HAP-1 (cell line): Measurements from ENCODE around the gene TSPAN14.
"Not testable (repeated sequence)": the region's sequence is repeated elsewhere in the genome, so short reads cannot be mapped to it uniquely, and the experiment has no call there.

Experiments
- DNase-seq, 2 experiments: peaks; one replicate each; pipeline ENCODE4 v3.0.0-alpha.2; 2016 to 2020; ENCODE audit warnings: low spot score in 2 of 2
- H3K27me3 ChIP-seq: fragments of 250-450 bp; sonication (Bioruptor Pico); 2 replicates; pipeline ENCODE4 v1.5.1; 2020; ENCODE audit warnings: low read depth, mild to moderate bottlenecking, moderate library complexity
- H3K36me3 ChIP-seq: fragments of 250-450 bp; sonication (Bioruptor Pico); replicated peaks from 2 replicates; pipeline ENCODE4 v1.5.1; 2020; ENCODE audit warnings: mild to moderate bottlenecking
- H3K4me1 ChIP-seq: fragments of 250-450 bp; sonication (Bioruptor Pico); 2 replicates; pipeline ENCODE4 v1.5.1; 2020; ENCODE audit warnings: mild to moderate bottlenecking
- H3K4me3 ChIP-seq: fragments of 250-450 bp; sonication (Bioruptor Pico); 2 replicates; pipeline ENCODE4 v1.5.1; 2020; ENCODE audit warnings: mild to moderate bottlenecking, moderate library complexity
- H3K9me3 ChIP-seq: fragments of 250-450 bp; sonication (Bioruptor Pico); 2 replicates; pipeline ENCODE4 v1.5.1; 2020; ENCODE audit warnings: mild to moderate bottlenecking, moderate library complexity
- in situ Hi-C: fragments of 300-500 bp; cut with MboI; formaldehyde crosslinking; loops from 3 replicates; pipeline ENCODE4 v1.14.3; 2020; ENCODE audit warnings: low sequenced_read_pairs, inconsistent platforms, mixed read lengths

Gene TSPAN14

DNA sequence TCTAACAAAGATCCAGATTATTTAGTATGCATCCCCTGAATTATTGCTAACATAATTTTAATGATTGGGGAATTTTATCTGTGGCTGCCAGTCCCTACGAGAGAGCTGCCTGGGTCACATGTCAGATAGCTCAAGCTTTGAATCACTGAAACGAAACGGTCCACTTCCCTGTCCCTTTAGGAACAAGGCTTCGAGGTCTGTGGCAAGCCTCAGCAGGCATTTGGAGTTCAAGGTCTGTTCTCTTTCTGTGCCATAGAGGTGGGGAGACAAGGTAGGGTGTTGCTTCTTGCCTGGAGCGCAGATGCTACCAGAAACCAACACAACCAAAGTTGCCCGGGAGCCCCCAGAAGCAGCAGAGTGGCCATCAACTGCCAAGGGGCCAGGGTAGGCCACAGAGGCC, 69.7 kb downstream of the TSPAN14 start:
- Histone ChIP-seq H3K27me3 (no peaks in the 10 kb centered on the region), H3K4me1 (no peaks in the 10 kb centered on the region), H3K36me3 (no peaks in the 10 kb centered on the region), H3K9me3 (no peaks in the 10 kb centered on the region), H3K4me3 (no peak overlapping the region)
- no peak for DNase-seq
- in situ Hi-C loops: no loop called here

- Histone ChIP-seq H3K9me3 (no peaks in the 10 kb centered on the region), H3K36me3 (no peaks in the 10 kb centered on the region), H3K27me3 (no peaks in the 10 kb centered on the region), H3K4me1 (no peaks in the 10 kb centered on the region), H3K4me3 (no peak overlapping the region)
- no peak for DNase-seq
- in situ Hi-C loops: no loop called here
Observed at GRCh38 chr10:80524190-80524909, 70.2 kb downstream of the TSPAN14 start.

GRCh38 chr10:80526218-80526617, 72.1 kb downstream of the TSPAN14 start:
- no peak for DNase-seq
- Histone ChIP-seq H3K36me3 (no peaks in the 10 kb centered on the region), H3K4me3 (no peak overlapping the region), H3K27me3 (no peaks in the 10 kb centered on the region), H3K9me3 (no peaks in the 10 kb centered on the region), H3K4me1 (no peaks in the 10 kb centered on the region)
- in situ Hi-C loops: no loop called here

DNA sequence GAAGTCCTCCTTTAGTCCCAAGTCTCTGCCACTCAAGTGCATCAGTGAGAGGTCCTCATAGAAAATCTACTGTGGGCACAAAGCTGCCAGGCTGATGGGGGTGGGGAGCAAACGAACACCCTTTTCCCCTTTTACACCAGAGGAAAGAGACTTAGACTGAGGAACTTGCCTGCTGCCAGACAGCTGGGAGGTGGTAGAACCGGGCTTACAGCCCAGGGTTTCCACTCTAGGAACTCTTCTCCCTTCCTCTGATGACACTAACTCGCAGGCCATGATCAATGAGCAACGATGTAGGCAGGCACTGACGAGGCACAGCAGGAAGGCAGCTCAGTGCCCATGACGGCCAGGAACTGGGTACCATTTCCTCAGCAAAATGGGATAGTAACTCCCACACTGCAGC, 72.6 kb downstream of the TSPAN14 start:
- Histone ChIP-seq H3K4me1 (no peaks in the 10 kb centered on the region), H3K9me3 (no peaks in the 10 kb centered on the region), H3K36me3 (no peaks in the 10 kb centered on the region), H3K4me3 (no peak overlapping the region), H3K27me3 (no peaks in the 10 kb centered on the region)
- no peak for DNase-seq
- in situ Hi-C loops: no loop called here

- Histone ChIP-seq H3K4me1 (no peaks in the 10 kb centered on the region), H3K9me3 (no peaks in the 10 kb centered on the region), H3K4me3 (no peak overlapping the region), H3K36me3 (no peaks in the 10 kb centered on the region), H3K27me3 (no peaks in the 10 kb centered on the region)
- in situ Hi-C loops: no loop called here
- no peak for DNase-seq
Observed at GRCh38 chr10:80528185-80528700, 74.1 kb downstream of the TSPAN14 start.

- in situ Hi-C loops: no loop called here
- no peak overlapping the region for H3K4me3 ChIP-seq
- no peaks in the 10 kb centered on the region for H3K27me3 ChIP-seq
- DNase-seq: no peak
- no peaks in the 10 kb centered on the region for H3K36me3 ChIP-seq
- no peaks in the 10 kb centered on the region for H3K4me1 ChIP-seq
- H3K9me3 ChIP-seq: no peaks in the 10 kb centered on the region
Observed at GRCh38 chr10:80528901-80529300, 74.8 kb downstream of the TSPAN14 start.

- no peaks in the 10 kb centered on the region for H3K4me1 ChIP-seq
- in situ Hi-C loops: no loop called here
- H3K9me3 ChIP-seq: no peaks in the 10 kb centered on the region
- no peak overlapping the region for H3K4me3 ChIP-seq
- H3K27me3 ChIP-seq: no peaks in the 10 kb centered on the region
- no peak for DNase-seq
- H3K36me3 ChIP-seq: no peaks in the 10 kb centered on the region
Observed at GRCh38 chr10:80529604-80530003, 75.5 kb downstream of the TSPAN14 start.

DNA sequence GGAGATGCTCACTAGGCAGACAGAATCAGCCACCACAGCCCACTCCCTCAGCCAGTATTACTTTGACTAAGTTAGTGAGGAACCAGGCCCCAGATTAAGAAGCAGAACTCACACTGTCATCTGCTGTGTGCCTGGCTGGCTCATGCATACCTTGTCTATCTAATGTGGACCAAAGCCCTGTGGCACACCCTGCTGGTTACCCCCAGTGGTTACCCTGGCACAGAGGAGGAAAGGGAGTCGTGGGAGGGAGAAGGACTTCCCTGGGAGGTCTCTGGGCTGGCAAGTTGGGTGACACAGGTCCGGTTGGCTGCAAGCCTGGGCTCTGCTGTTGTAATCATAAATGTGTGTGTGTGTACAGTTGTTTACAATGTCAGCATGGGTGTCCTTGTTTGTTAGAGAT, 76.1 kb downstream of the TSPAN14 start:
- no peak for DNase-seq
- in situ Hi-C loops: no loop called here
- Histone ChIP-seq H3K4me3 (no peak overlapping the region), H3K4me1 (no peaks in the 10 kb centered on the region), H3K27me3 (no peaks in the 10 kb centered on the region), H3K9me3 (no peaks in the 10 kb centered on the region), H3K36me3 (no peaks in the 10 kb centered on the region)

- no peaks in the 10 kb centered on the region for H3K9me3 ChIP-seq
- H3K36me3 ChIP-seq: no peaks in the 10 kb centered on the region
- no peak for DNase-seq
- no peak overlapping the region for H3K4me3 ChIP-seq
- no peaks in the 10 kb centered on the region for H3K27me3 ChIP-seq
- H3K4me1 ChIP-seq: no peaks in the 10 kb centered on the region
- in situ Hi-C loops: no loop called here
Observed at GRCh38 chr10:80530816-80531215, 76.7 kb downstream of the TSPAN14 start.

GRCh38 chr10:80532571-80532970, 78.5 kb downstream of the TSPAN14 start:
- Histone ChIP-seq H3K27me3 (no peaks in the 10 kb centered on the region), H3K4me1 (no peaks in the 10 kb centered on the region), H3K36me3 (no peaks in the 10 kb centered on the region), H3K9me3 (no peaks in the 10 kb centered on the region), H3K4me3 (no peak overlapping the region)
- in situ Hi-C loops: no loop called here
- DNase-seq: no peak

- H3K4me3 ChIP-seq, DNase-seq, H3K9me3 ChIP-seq, H3K27me3 ChIP-seq, H3K36me3 ChIP-seq, H3K4me1 ChIP-seq, in situ Hi-C loops: not testable (repeated sequence)
Observed at GRCh38 chr10:80534059-80534458, 79.9 kb downstream of the TSPAN14 start.

DNA sequence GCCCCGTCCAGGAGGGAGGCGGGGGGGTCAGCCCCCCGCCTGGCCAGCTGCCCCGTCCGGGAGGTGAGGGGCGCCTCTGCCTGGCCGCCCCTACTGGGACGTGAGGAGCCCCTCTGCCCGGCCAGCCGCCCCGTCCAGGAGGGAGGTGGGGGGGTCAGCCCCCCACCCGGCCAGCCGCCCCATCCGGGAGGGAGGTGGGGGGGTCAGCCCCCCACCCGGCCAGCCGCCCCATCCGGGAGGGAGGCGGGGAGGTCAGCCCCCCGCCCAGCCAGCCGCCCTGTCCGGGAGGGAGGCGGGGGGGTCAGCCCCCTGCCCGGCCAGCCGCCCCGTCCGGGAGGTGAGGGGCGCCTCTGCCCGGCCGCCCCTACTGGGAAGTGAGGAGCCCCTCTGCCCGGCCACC, 80.5 kb downstream of the TSPAN14 start:
- H3K9me3 ChIP-seq, H3K4me3 ChIP-seq, H3K4me1 ChIP-seq, H3K36me3 ChIP-seq, H3K27me3 ChIP-seq, in situ Hi-C loops, DNase-seq: not testable (repeated sequence)

- in situ Hi-C loops: no loop called here
- H3K4me3 ChIP-seq: no peak overlapping the region
- no peak for DNase-seq
- no peaks in the 10 kb centered on the region for H3K27me3 ChIP-seq
- H3K36me3 ChIP-seq: no peaks in the 10 kb centered on the region
- H3K9me3 ChIP-seq: no peaks in the 10 kb centered on the region
- no peaks in the 10 kb centered on the region for H3K4me1 ChIP-seq
Observed at GRCh38 chr10:80535671-80536360, 81.7 kb downstream of the TSPAN14 start.

DNA sequence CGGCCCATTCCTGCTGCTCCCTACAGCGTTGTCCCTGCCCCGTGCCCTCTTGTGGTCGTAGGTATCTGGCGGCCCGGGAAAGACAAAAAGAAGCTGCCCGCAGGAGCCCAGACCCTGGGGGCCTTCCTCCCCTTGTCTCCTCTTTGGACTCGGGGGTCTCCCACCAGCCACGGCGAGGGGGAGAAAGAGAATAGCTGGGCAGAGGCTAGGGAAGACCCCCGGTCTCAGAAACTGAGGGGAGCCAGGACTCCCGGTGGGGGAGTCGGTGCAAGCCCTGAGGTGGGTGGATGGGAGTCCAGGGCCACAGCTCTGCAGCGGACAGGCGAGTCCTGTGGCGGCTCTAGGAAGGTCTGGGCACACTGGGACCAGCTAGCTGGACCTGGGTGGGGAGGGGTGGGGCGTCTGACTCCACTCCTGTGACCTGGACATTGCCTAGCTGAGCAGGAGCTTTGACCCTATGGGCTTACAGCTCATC, 82.3 kb downstream of the TSPAN14 start:
- in situ Hi-C loops: no loop called here
- Histone ChIP-seq H3K9me3 (no peaks in the 10 kb centered on the region), H3K4me3 (no peak overlapping the region), H3K36me3 (no peaks in the 10 kb centered on the region), H3K27me3 (no peaks in the 10 kb centered on the region), H3K4me1 (no peaks in the 10 kb centered on the region)
- no peak for DNase-seq
